K562 (cell line): ENCODE data around the gene GRAMD2B. TPM values are rescaled to one million over a fixed set of nuclear protein-coding genes. Genes with fewer than 3 reads are reported as not detected.

Experiments
- ATAC-seq: fragments of 200-7000 bp; cut with Tn5 transposase; 3 replicates; pipeline ENCODE4 v1.9.1; 2020; ENCODE audit warnings: moderate library complexity
- BruUV-seq: library from RNA; stranded (reverse); fragments of 400-500 nt; replicated peaks from 2 replicates; lab custom pipeline; 2021; lab: Mats Ljungman, UMichigan
- CTCF ChIA-PET: fragments of 300-600 bp; formaldehyde crosslinking; extraction: SDS; loops from one replicate; lab custom pipeline; 2021; ENCODE audit warnings: low intra/inter-chr PET ratio; lab: Yijun Ruan, JAX
- POLR2A ChIA-PET: fragments of 300-600, 350-650 bp; sonication (Branson Sonifier 250); formaldehyde crosslinking; extraction: SDS; loops from one replicate; lab custom pipeline; 2021; ENCODE audit warnings: antibody characterized with exemption, inconsistent platforms; lab: Yijun Ruan, JAX
- DNase-seq, 4 experiments: peaks; one replicate each; pipeline versions ENCODE4 v3.0.0 to v3.0.0-alpha.2; 2011 to 2018; ENCODE audit warnings: low spot score in 3 of 4, mixed read lengths in 3 of 4; ENCODE audit errors: extremely low read depth in 1 of 4
- FAIRE-seq: peaks from 2 replicates; lab custom pipeline; 2011; peaks lifted over from hg19 to GRCh38; lab: Jason Lieb, UNC
- H2AFZ ChIP-seq: 2 replicates; pipeline ENCODE4 v1.6.0; 2011; ENCODE audit warnings: low read depth, low read length, control low read depth, inconsistent platforms
- H3K27ac ChIP-seq: fragments of 200-600 bp; 3 replicates; pipeline ENCODE4 v1.8.0; 2011; ENCODE audit warnings: low read depth, mild to moderate bottlenecking, control low read depth, inconsistent platforms, low read length, moderate library complexity, mixed read lengths; ENCODE audit errors: extremely low read depth
- H3K27me3 ChIP-seq, 2 experiments: fragments of 300-600 bp in 1 of 2; 2 replicates in 1 of 2; 3 replicates in 1 of 2; pipeline versions ENCODE4 v1.6.0 to v1.8.0; 2011; ENCODE audit warnings: inconsistent platforms in 2 of 2, low read length in 2 of 2, mild to moderate bottlenecking in 1 of 2, mixed read lengths in 1 of 2, moderate library complexity in 1 of 2; ENCODE audit not compliant: control insufficient read depth in 2 of 2, insufficient read depth in 2 of 2
- H3K36me3 ChIP-seq: fragments of 300-600 bp; 3 replicates; pipeline ENCODE4 v1.8.0; 2011; ENCODE audit warnings: mild to moderate bottlenecking, low read length, inconsistent platforms; ENCODE audit not compliant: control insufficient read depth, insufficient read depth
- H3K4me1 ChIP-seq, 2 experiments: fragments of 200-600 bp in 1 of 2; replicated peaks in 1 of 2; 2 replicates in 1 of 2; 3 replicates in 1 of 2; pipeline versions ENCODE4 v1.5.1 to v1.8.0; 2011; ENCODE audit warnings: inconsistent platforms in 2 of 2, low read length in 2 of 2, mild to moderate bottlenecking in 1 of 2, mixed read lengths in 1 of 2, moderate library complexity in 1 of 2; ENCODE audit not compliant: control insufficient read depth in 2 of 2, insufficient read depth in 2 of 2
- H3K4me2 ChIP-seq: 2 replicates; pipeline ENCODE4 v1.6.1; 2011; ENCODE audit warnings: low read length, control low read depth, inconsistent platforms, mixed read lengths; ENCODE audit not compliant: insufficient read depth
- H3K4me3 ChIP-seq: fragments of 200-600 bp; sonication (generic), shearing (Covaris generic); 2 replicates; pipeline ENCODE4 v1.5.1; 2016; ENCODE audit warnings: control low read depth, inconsistent platforms
- H3K79me2 ChIP-seq: fragments of 200-600 bp; 3 replicates; pipeline ENCODE4 v1.8.0; 2011; ENCODE audit warnings: low read length, inconsistent platforms; ENCODE audit not compliant: control insufficient read depth, insufficient read depth
- H3K9ac ChIP-seq, 2 experiments: 2 replicates each; pipeline versions ENCODE4 v1.6.0 to v1.6.1; 2011; ENCODE audit warnings: low read depth in 2 of 2, low read length in 2 of 2, control low read depth in 1 of 2, inconsistent platforms in 1 of 2, mild to moderate bottlenecking in 1 of 2, mixed read lengths in 1 of 2; ENCODE audit not compliant: insufficient read depth in 1 of 2
- H3K9me1 ChIP-seq: one replicate; pipeline ENCODE4 v1.6.0; 2011; ENCODE audit warnings: inconsistent platforms, mild to moderate bottlenecking, low read length, moderate library complexity; ENCODE audit not compliant: control insufficient read depth, insufficient read depth
- H3K9me3 ChIP-seq: replicated peaks from 2 replicates; pipeline ENCODE4 v1.5.1; 2011; ENCODE audit warnings: low read depth, low read length, inconsistent platforms; ENCODE audit not compliant: control insufficient read depth, insufficient read depth
- H4K20me1 ChIP-seq: replicated peaks from 2 replicates; pipeline ENCODE4 v1.6.1; 2011; ENCODE audit warnings: low read length, inconsistent platforms, mixed read lengths; ENCODE audit not compliant: control insufficient read depth, insufficient read depth
- COPS2 ChIP-seq: fragments of 450-650 bp; conservative IDR thresholded peaks from 2 replicates; pipeline ENCODE4 v1.6.1; 2016; ENCODE audit warnings: mild to moderate bottlenecking, moderate library complexity
- DACH1 ChIP-seq: fragments of 450-650 bp; IDR thresholded peaks from 2 replicates; pipeline ENCODE4 v1.6.1; 2018; ENCODE audit not compliant: partially characterized antibody
- DIDO1 ChIP-seq: fragments of 450-650 bp; IDR thresholded peaks from 2 replicates; pipeline ENCODE4 v1.6.1; 2016; ENCODE audit warnings: low read depth, missing biosample characterization, missing genetic modification characterization
- FOXM1 ChIP-seq, 2 experiments: fragments of 450-650 bp in 1 of 2; sonication (generic) in 1 of 2; formaldehyde crosslinking in 1 of 2; IDR thresholded peaks; 2 replicates each; pipeline versions ENCODE4 v1.6.1 to v1.9.0; 2017 to 2022; ENCODE audit warnings: low read depth in 2 of 2, mild to moderate bottlenecking in 2 of 2, missing genetic modification reagents in 1 of 2, moderate library complexity in 1 of 2
- HDAC6 ChIP-seq: IDR thresholded peaks from 2 replicates; pipeline ENCODE4 v1.6.1; 2012; ENCODE audit warnings: low read depth, mild to moderate bottlenecking, control low read depth, inconsistent platforms, low read length, moderate library complexity
- HNRNPLL ChIP-seq: fragments of 200-400 bp; formaldehyde crosslinking; IDR thresholded peaks from 2 replicates; pipeline ENCODE4 v1.6.1; 2017; ENCODE audit warnings: low read length, low read depth, mild to moderate bottlenecking; ENCODE audit not compliant: poor library complexity, severe bottlenecking
- SMARCE1 ChIP-seq: fragments of 450-650 bp; IDR thresholded peaks from 2 replicates; pipeline ENCODE4 v1.7.1; 2016; ENCODE audit warnings: mild to moderate bottlenecking
- SNRNP70 ChIP-seq: fragments of 200-400 bp; formaldehyde crosslinking; optimal IDR thresholded peaks from 2 replicates; pipeline ENCODE3; 2017; ENCODE audit warnings: low read depth, low read length
- TARDBP ChIP-seq: fragments of 450-650 bp; IDR thresholded peaks from 2 replicates; pipeline ENCODE4 v1.6.1; 2016
- TOE1 ChIP-seq, 2 experiments: fragments of 450-650 bp in 1 of 2; sonication (generic) in 1 of 2; formaldehyde crosslinking in 1 of 2; IDR thresholded peaks; 2 replicates each; pipeline versions ENCODE4 v1.7.1 to v1.8.0; 2016 to 2022; ENCODE audit warnings: borderline replicate concordance in 2 of 2, mild to moderate bottlenecking in 2 of 2, antibody characterized with exemption in 1 of 2, inconsistent platforms in 1 of 2, low read depth in 1 of 2, missing genetic modification reagents in 1 of 2, moderate library complexity in 1 of 2
- ZC3H4 ChIP-seq: sonication (generic); formaldehyde crosslinking; IDR thresholded peaks from 2 replicates; pipeline ENCODE4 v1.9.0; 2021; ENCODE audit warnings: missing genetic modification reagents, borderline replicate concordance
- ZNF165 ChIP-seq: fragments of 250-450 bp; sonication (Bioruptor Pico); IDR thresholded peaks from 2 replicates; pipeline ENCODE4 v1.4.0; 2020; ENCODE audit warnings: borderline replicate concordance
- ZNF436 ChIP-seq: fragments of 250-450, 450-650 bp; sonication (Bioruptor Pico); formaldehyde crosslinking; IDR thresholded peaks from 2 replicates; pipeline ENCODE4 v1.7.0; 2020; ENCODE audit warnings: mild to moderate bottlenecking
- WGBS: fragments of 100-300 bp; shearing (Covaris generic); methylation state at CpG from one replicate; pipeline ENCODE4 v1.1.6; 2016; ENCODE audit warnings: low coverage, mixed read lengths; ENCODE audit not compliant: insufficient coverage; ENCODE audit errors: missing lambda C conversion rate; 5-methylcytosine and 5-hydroxymethylcytosine counted together
- in situ Hi-C: fragments of 300-500 bp; cut with MboI; formaldehyde crosslinking; loops from 4 replicates; pipeline ENCODE4 v1.15.0; 2018; ENCODE audit warnings: inconsistent platforms, mixed read lengths
- intact Hi-C: fragments of 100-400 bp; cut with micrococcal nuclease; formaldehyde crosslinking; loops from 2 replicates; pipeline ENCODE4 v1.14.2; 2022
- polyA plus RNA-seq, 8 experiments: library from polyadenylated mRNA; depleted of rRNA in 4 of 8; stranded (reverse) in 5 of 8; unstranded in 3 of 8; fragments of >200 nt; fragmentation: Nextera tagmentation in 2 of 8; fragmentation: Illumina TruSeq in 1 of 8; extraction: Ambion mirVana in 2 of 8; extraction: Trizol in 1 of 8; gene quantifications; 2 replicates each; pipeline versions ENCODE4 v1.2.1 to v1.2.3, GENCODE V29; 2011 to 2014; ENCODE audit warnings: inconsistent platforms in 1 of 8, missing spikeins in 1 of 8
- total RNA-seq, 7 experiments: library from RNA; depleted of rRNA in 6 of 7; stranded (reverse); fragments of >200 nt in 6 of 7; fragmentation: Illumina TruSeq in 2 of 7; extraction: Trizol in 2 of 7; gene quantifications; 2 replicates each; pipeline versions ENCODE4 v1.2.1 to v1.2.3, GENCODE V29; 2011 to 2021; ENCODE audit warnings: low replicate concordance in 1 of 7

Gene GRAMD2B
- total and polyA plus RNA-seq, 9 of the 15 experiments (the other 6 are each of a cell fraction or from before 2014, with no cell fraction given) = 0.32 to 4.2 (median 1.4) TPM

DNA sequence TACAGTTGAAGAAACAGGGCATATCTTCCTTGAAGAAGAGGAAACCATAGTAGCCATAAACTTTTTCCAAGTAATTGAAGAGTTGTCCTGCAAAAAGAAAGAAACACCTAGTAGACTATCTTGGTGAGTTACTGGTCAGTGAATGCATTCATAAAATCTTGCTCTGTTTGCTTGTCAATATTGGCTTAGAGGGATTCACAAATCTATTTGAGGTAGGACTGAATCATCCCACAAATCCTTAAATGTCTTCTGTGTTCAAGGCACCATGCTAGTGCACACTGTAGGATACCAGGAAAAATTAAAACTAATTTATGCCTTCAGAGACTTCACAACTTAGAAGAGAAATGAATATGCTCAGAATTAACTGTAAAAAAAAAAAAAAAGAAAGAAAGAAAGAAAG, 57.6 kb downstream of the GRAMD2B start:
- intact Hi-C loops (no loop called here), in situ Hi-C loops (no loop called here)
- Histone ChIP-seq H3K79me2 (no peaks in the 10 kb centered on the region), H3K4me1 (no peaks in the 10 kb centered on the region), H3K4me3 (no peak overlapping the region), H2AFZ (no peak overlapping the region), H3K27ac (no peak overlapping the region), H3K4me2 (no peak overlapping the region), H4K20me1 (no peaks in the 10 kb centered on the region), H3K27me3 (no peaks in the 10 kb centered on the region), H3K9ac (no peak overlapping the region), H3K9me1 (no peaks in the 10 kb centered on the region), H3K9me3 (no peaks in the 10 kb centered on the region), H3K36me3 (no peaks in the 10 kb centered on the region)
- no TSS peak for BruUV-seq
- FAIRE-seq (no peak), DNase-seq (no peak), ATAC-seq (no peak)
- TF ChIP-seq HNRNPLL = no peak
- no peak for TF ChIP-seq TARDBP
- no peak for TF ChIP-seq SMARCE1
- ChIA-PET CTCF (no interaction called here), POLR2A (no interaction called here)

DNA sequence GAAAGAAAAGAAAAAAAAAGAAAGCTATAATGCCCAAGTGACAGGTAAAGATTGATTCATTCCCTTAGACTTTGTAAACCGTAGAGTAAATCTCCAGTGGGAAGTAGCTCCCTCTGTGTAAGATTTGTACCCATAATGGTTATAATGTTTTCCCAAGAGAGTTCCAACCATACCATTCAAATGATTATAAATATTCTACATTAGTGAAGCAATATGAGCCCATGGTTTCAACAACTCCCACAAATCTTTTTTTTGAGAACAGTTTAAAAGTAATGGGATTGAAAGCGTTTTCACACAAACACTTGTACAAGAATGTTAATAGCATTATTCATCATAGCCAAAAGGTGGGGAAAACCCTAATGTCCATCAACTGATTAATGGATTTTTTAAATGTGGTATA, 58.0 kb downstream of the GRAMD2B start:
- Histone ChIP-seq H3K9me3 (no peaks in the 10 kb centered on the region), H3K36me3 (no peaks in the 10 kb centered on the region), H3K27me3 (no peaks in the 10 kb centered on the region), H3K4me1 (no peaks in the 10 kb centered on the region), H4K20me1 (no peaks in the 10 kb centered on the region)
- intact Hi-C loops (no loop called here), in situ Hi-C loops (no loop called here)
- ATAC-seq (no peak), DNase-seq (no peak)
- CTCF ChIA-PET = no interaction called here
- WGBS = 21% methylated on average over 2 of the region's 2 CpGs
- TF ChIP-seq ZNF436 (CRISPR knock-in tag) (no peak), SNRNP70 (no peak), FOXM1 (IDR thresholded peaks at IDR 0.05; ENCODE audit: low read depth) (no peak), FOXM1 (CRISPR knock-in tag; IDR thresholded peaks at IDR 0.05; ENCODE audit: low read depth) (no peak), DACH1 (no peak), HDAC6 (no peak), COPS2 (no peak), DIDO1 (tag) (no peak), ZC3H4 (CRISPR knock-in tag) (no peak), ZNF165 (CRISPR knock-in tag) (no peak), TOE1 (IDR thresholded peaks at IDR 0.05; ENCODE audit: borderline replicate concordance) (no peak), TOE1 (CRISPR knock-in tag; IDR thresholded peaks at IDR 0.05; ENCODE audit: borderline replicate concordance, low read depth) (no peak)
- TF ChIP-seq, all 486 proteins: peak for 0
- no peaks in the 10 kb centered on the region for H3K79me2 ChIP-seq
- no peak overlapping the region for H3K27ac ChIP-seq
- H3K4me2 ChIP-seq = no peak overlapping the region
- BruUV-seq = no TSS peak
- H3K9me1 ChIP-seq = no peaks in the 10 kb centered on the region
- H2AFZ ChIP-seq = no peak overlapping the region
- no peak overlapping the region for H3K9ac ChIP-seq
- FAIRE-seq = no peak
- POLR2A ChIA-PET = no interaction called here
- no peak overlapping the region for H3K4me3 ChIP-seq
